A549 (cell line): ENCODE data around the gene TMIGD2. TPM values are rescaled to one million over a fixed set of nuclear protein-coding genes. Genes with fewer than 3 reads are reported as not detected.

ENCODE experiments used
- ATAC-seq, 2 experiments: fragments of 200-7000 bp in 1 of 2; fragments of >200 bp in 1 of 2; cut with Nextera tagmentation in 1 of 2; cut with Tn5 transposase in 1 of 2; 3 replicates each; pipeline versions ENCODE4 v1.8.0 to v1.9.1; 2018 to 2020; ENCODE audit warnings: mild to moderate bottlenecking in 1 of 2, moderate library complexity in 1 of 2
- CTCF ChIA-PET: fragments of 300-600 bp; sonication (Branson Sonifier 250); formaldehyde crosslinking; extraction: SDS; loops from one replicate; lab custom pipeline; 2021; ENCODE audit warnings: antibody characterized with exemption, inconsistent platforms; lab: Yijun Ruan, JAX
- POLR2A ChIA-PET: fragments of 350-600 bp; formaldehyde crosslinking; extraction: SDS; loops from one replicate; lab custom pipeline; 2021; ENCODE audit warnings: antibody characterized with exemption, inconsistent platforms; lab: Yijun Ruan, JAX
- DNase-seq, 2 experiments: peaks; one replicate each; pipeline versions ENCODE4 v3.0.0 to v3.0.0-alpha.2; 2011 to 2016; ENCODE audit warnings: low read depth in 1 of 2, low spot score in 1 of 2
- FAIRE-seq: peaks from 2 replicates; lab custom pipeline; 2011; peaks lifted over from hg19 to GRCh38; lab: Jason Lieb, UNC
- H3K27ac ChIP-seq, 2 experiments: fragments of >200 bp; sonication (Bioruptor Twin); formaldehyde crosslinking; 3 replicates each; pipeline ENCODE4 v1.5.1; 2016 to 2017
- H3K4me1 ChIP-seq: fragments of >200 bp; sonication (Bioruptor Twin); formaldehyde crosslinking; 3 replicates; pipeline ENCODE4 v1.6.1; 2016
- H3K4me2 ChIP-seq: fragments of >200 bp; sonication (Bioruptor Twin); formaldehyde crosslinking; 3 replicates; pipeline ENCODE4 v1.6.1; 2016
- H3K4me3 ChIP-seq: fragments of >200 bp; sonication (Bioruptor Twin); formaldehyde crosslinking; 3 replicates; pipeline ENCODE4 v1.5.1; 2016
- H3K9me3 ChIP-seq: fragments of >200 bp; sonication (Bioruptor Twin); formaldehyde crosslinking; 3 replicates; pipeline ENCODE4 v1.6.1; 2016
- BCL3 ChIP-seq: fragments of >200 bp; sonication (Bioruptor Twin); formaldehyde crosslinking; IDR thresholded peaks from 3 replicates; pipeline ENCODE4 v1.6.1; 2016
- CEBPB ChIP-seq, 2 experiments: fragments of >200 bp in 1 of 2; sonication (Bioruptor Twin) in 1 of 2; formaldehyde crosslinking in 1 of 2; IDR thresholded peaks; 2 replicates each; pipeline ENCODE4 v1.6.1; 2012 to 2016
- ELK1 ChIP-seq: fragments of 150-350 bp; IDR thresholded peaks from 2 replicates; pipeline ENCODE4 v1.6.1; 2014; ENCODE audit warnings: low read depth, mild to moderate bottlenecking, low read length
- EP300 ChIP-seq, 2 experiments: fragments of >200 bp; sonication (Bioruptor Twin); formaldehyde crosslinking; IDR thresholded peaks; 2 replicates in 1 of 2; 3 replicates in 1 of 2; pipeline ENCODE4 v1.6.1; 2016 to 2017
- ESRRA ChIP-seq: fragments of 150-350 bp; IDR thresholded peaks from 2 replicates; pipeline ENCODE4 v1.6.1; 2014; ENCODE audit warnings: mild to moderate bottlenecking, low read length, borderline replicate concordance
- FOXS1 ChIP-seq: fragments of 250-450 bp; sonication (Bioruptor Pico); IDR thresholded peaks from 2 replicates; pipeline ENCODE4 v1.5.0; 2020; ENCODE audit warnings: mild to moderate bottlenecking, moderate library complexity
- GATA3 ChIP-seq: IDR thresholded peaks from 2 replicates; pipeline ENCODE4 v1.6.1; 2012; ENCODE audit warnings: borderline replicate concordance
- HES2 ChIP-seq: fragments of >200 bp; sonication (Bioruptor Twin); formaldehyde crosslinking; IDR thresholded peaks from 2 replicates; pipeline ENCODE4 v1.6.1; 2016
- HEYL ChIP-seq: fragments of 250-450 bp; sonication (Bioruptor Pico); IDR thresholded peaks from 2 replicates; pipeline ENCODE4 v1.8.0; 2021; ENCODE audit warnings: mild to moderate bottlenecking, moderate library complexity
- HOXB5 ChIP-seq: fragments of 250-450 bp; sonication (Bioruptor Pico); IDR thresholded peaks from 2 replicates; pipeline ENCODE4 v1.5.0; 2020; ENCODE audit warnings: mild to moderate bottlenecking, moderate library complexity
- JUN ChIP-seq, 2 experiments: fragments of >200 bp; sonication (Bioruptor Twin); formaldehyde crosslinking; IDR thresholded peaks; 2 replicates in 1 of 2; 3 replicates in 1 of 2; pipeline ENCODE4 v1.6.1; 2016 to 2017
- KDM1A ChIP-seq: fragments of 200-600 bp; sonication (generic); IDR thresholded peaks from 2 replicates; pipeline ENCODE4 v1.6.1; 2016; ENCODE audit warnings: low read depth, mild to moderate bottlenecking
- MAFK ChIP-seq: fragments of 450-650 bp; IDR thresholded peaks from 2 replicates; pipeline ENCODE4 v1.6.1; 2014; ENCODE audit not compliant: partially characterized antibody
- MAZ ChIP-seq: fragments of 150-350 bp; IDR thresholded peaks from 2 replicates; pipeline ENCODE4 v1.6.1; 2014; ENCODE audit warnings: antibody characterized with exemption, low read depth, low read length, borderline replicate concordance
- MYC ChIP-seq: IDR thresholded peaks from 2 replicates; pipeline ENCODE4 v1.6.1; 2012; ENCODE audit warnings: mild to moderate bottlenecking, inconsistent platforms, low read length, improper control_type of control experiment, borderline replicate concordance
- NR3C1 ChIP-seq: fragments of >200 bp; sonication (Bioruptor Twin); formaldehyde crosslinking; IDR thresholded peaks from 3 replicates; pipeline ENCODE4 v1.6.1; 2017
- PBX3 ChIP-seq: IDR thresholded peaks from 2 replicates; pipeline ENCODE4 v1.6.1; 2012
- RAD21 ChIP-seq, 2 experiments: fragments of >200 bp in 1 of 2; sonication (Bioruptor Twin) in 1 of 2; formaldehyde crosslinking in 1 of 2; IDR thresholded peaks in 1 of 2; conservative IDR thresholded peaks in 1 of 2; 2 replicates in 1 of 2; 3 replicates in 1 of 2; pipeline ENCODE4 v1.6.1; 2012 to 2018; ENCODE audit warnings: inconsistent platforms in 1 of 2
- REST ChIP-seq: fragments of 200-600 bp; sonication (generic); IDR thresholded peaks from 2 replicates; pipeline ENCODE4 v1.6.1; 2016; ENCODE audit warnings: antibody characterized with exemption, mild to moderate bottlenecking, moderate library complexity
- RFX5 ChIP-seq: fragments of 450-650 bp; IDR thresholded peaks from 2 replicates; pipeline ENCODE4 v1.7.1; 2014; ENCODE audit warnings: antibody characterized with exemption, mild to moderate bottlenecking, moderate library complexity
- ZC3H11A ChIP-seq: fragments of 450-650 bp; IDR thresholded peaks from 2 replicates; pipeline ENCODE4 v1.6.1; 2014; ENCODE audit warnings: antibody characterized with exemption, mild to moderate bottlenecking
- ZFP36 ChIP-seq: fragments of 450-650 bp; IDR thresholded peaks from 2 replicates; pipeline ENCODE4 v1.6.1; 2014; ENCODE audit warnings: borderline replicate concordance; ENCODE audit not compliant: partially characterized antibody
- ZNF302 ChIP-seq: fragments of 250-450 bp; sonication (Bioruptor Pico); IDR thresholded peaks from 2 replicates; pipeline ENCODE4 v1.9.0; 2021; ENCODE audit warnings: inconsistent platforms, mild to moderate bottlenecking, moderate library complexity
- WGBS: methylation state at CpG from one replicate; pipeline ENCODE4 v1.1.6; 2017; ENCODE audit errors: missing lambda C conversion rate; 5-methylcytosine and 5-hydroxymethylcytosine counted together
- polyA plus RNA-seq, 4 experiments: library from polyadenylated mRNA; depleted of rRNA in 3 of 4; stranded (reverse); fragments of >200 nt; fragmentation: RNase III in 1 of 4; extraction: RNeasy Plus Mini Kit Qiagen cat#74134 plus additional on column Dnase treatment in 1 of 4; gene quantifications; 2 replicates in 3 of 4; 3 replicates in 1 of 4; pipeline ENCODE4 v1.2.3, GENCODE V29; 2011 to 2017

TMIGD2 gene
- polyA plus RNA-seq, 2 of the 4 experiments (the other 2 are of a cell fraction): not detected

GRCh38 chr19:4300589-4300988 is 1.6 kb downstream of the TMIGD2 start:
- Histone ChIP-seq H3K4me3 (no peak overlapping the region), H3K9me3 (no peaks in the 10 kb centered on the region), H3K27ac (no peak overlapping the region), H3K4me2 (no peak overlapping the region), H3K4me1 (no peaks in the 10 kb centered on the region)
- ChIA-PET CTCF (no interaction called here), POLR2A (no interaction called here)
- TF ChIP-seq HOXB5 (CRISPR knock-in tag) (no peak), MAFK (no peak), PBX3 (no peak), FOXS1 (CRISPR knock-in tag) (no peak), HES2 (no peak), CEBPB (IDR thresholded peaks at IDR 0.05) (no peak), KDM1A (no peak), ZC3H11A (no peak), RAD21 (conservative IDR thresholded peaks at IDR 0.05 in 1 of 2, IDR thresholded peaks at IDR 0.05 in 1 of 2) (no peak), GATA3 (no peak), RFX5 (no peak), REST (no peak), MAZ (no peak), EP300 (IDR thresholded peaks at IDR 0.05) (no peak), MYC (no peak), JUN (IDR thresholded peaks at IDR 0.05) (no peak), NR3C1 (no peak), ZNF302 (CRISPR knock-in tag) (no peak), ELK1 (no peak)
- no peak for DNase-seq
- ATAC-seq: no peak
- 70% methylated on average over 3 of the region's 3 CpGs for WGBS
- FAIRE-seq: no peak

GRCh38 chr19:4298810-4299550 is 3.2 kb downstream of the TMIGD2 start:
- Histone ChIP-seq H3K4me3 (no peak overlapping the region), H3K4me1 (no peaks in the 10 kb centered on the region), H3K4me2 (no peak overlapping the region), H3K27ac (no peak overlapping the region), H3K9me3 (no peaks in the 10 kb centered on the region)
- WGBS: 70% methylated on average over 8 of the region's 8 CpGs
- ATAC-seq: no peak
- no peak for FAIRE-seq
- ChIA-PET POLR2A (interaction anchor here (0.6 kb wide), 1 partner anchor 44 kb away, joined by 3 read pairs; no protein-coding TSS in a partner anchor), CTCF (interaction anchor here (0.6 to 1.4 kb wide), 3 partner anchors 31 to 64 kb away, joined by 3 to 5 read pairs (median 3); no protein-coding TSS in a partner anchor)
- peak; percentile 70 for TF ChIP-seq ZFP36
- TF ChIP-seq ESRRA: peak; percentile 82; the same call in 1 of the 2 replicates
- no peak for TF ChIP-seq HEYL
- TF ChIP-seq BCL3: no peak
- no peak for DNase-seq
